ENCODE measurements around the gene ATP9A. TPM values are rescaled to one million over a fixed set of nuclear protein-coding genes. Genes with fewer than 3 reads are reported as not detected.

Gene ATP9A
- total and polyA plus RNA-seq, 10 of the 15 experiments (the other 5 are each of a cell fraction or from before 2014, with no cell fraction given), result 0.03 to 0.81 (median 0.14) TPM

- in situ Hi-C loops (cut with MboI), result no loop called here
- FAIRE-seq, result no peak
- TF ChIP-seq ZBTB4 (CRISPR knock-in tag; IDR thresholded peaks at IDR 0.05) (no peak), SMARCA5 (IDR thresholded peaks at IDR 0.05) (no peak), SUZ12 (IDR thresholded peaks at IDR 0.05; ENCODE audit: unreplicated experiment) (no peak), CEBPB (IDR thresholded peaks at IDR 0.05; ENCODE audit: borderline replicate concordance in 1 of 2, low read depth in 2 of 2, low read length in 2 of 2) (no peak), IRF5 (IDR thresholded peaks at IDR 0.05; ENCODE audit: borderline replicate concordance) (no peak), POLR2A (IDR thresholded peaks at IDR 0.05; ENCODE audit: low read depth, low read length) (no peak), NR2C1 (IDR thresholded peaks at IDR 0.05) (no peak), NKRF (conservative IDR thresholded peaks at IDR 0.05) (no peak), USF1 (IDR thresholded peaks at IDR 0.05; ENCODE audit: borderline replicate concordance, extremely low read length, insufficient read depth, low read depth, low read length) (no peak), CHD1 (IDR thresholded peaks at IDR 0.05; ENCODE audit: low read depth, low read length) (no peak), HSF1 (IDR thresholded peaks at IDR 0.05; ENCODE audit: low read depth, low read length) (no peak), BCLAF1 (IDR thresholded peaks at IDR 0.05) (no peak)
Observed at GRCh38 chr20:51811042-51811355, 42.8 kb upstream of the ATP9A start.

More at GRCh38 chr20:51811042-51811355, 42.8 kb upstream of the ATP9A start:
- Histone ChIP-seq H3K36me3 (ENCODE audit: control insufficient read depth in 2 of 2, insufficient read depth in 2 of 2, low read length in 1 of 2) (no peaks in the 10 kb centered on the region), H3K27ac (ENCODE audit: control insufficient read depth, insufficient read depth) (no peak overlapping the region), H2AFZ (ENCODE audit: control insufficient read depth, low read depth, low read length) (no peak overlapping the region), H3K9ac (ENCODE audit: control insufficient read depth, insufficient read depth, low read length) (no peak overlapping the region), H4K20me1 (ENCODE audit: control insufficient read depth, insufficient read depth) (no peaks in the 10 kb centered on the region), H3K4me3 (no peak overlapping the region), H3K9me3 (replicated peaks; ENCODE audit: control insufficient read depth, insufficient read depth, low read length) (no peaks in the 10 kb centered on the region), H3K4me1 (ENCODE audit: control insufficient read depth, insufficient read depth, low read length) (no peaks in the 10 kb centered on the region), H3K27me3 (replicated peaks in 1 of 2; ENCODE audit: control insufficient read depth in 2 of 2, insufficient read depth in 2 of 2, low read length in 1 of 2) (no peaks in the 10 kb centered on the region; a peak in 1 of 4 replicates), H3K4me2 (ENCODE audit: control insufficient read depth, insufficient read depth) (no peak overlapping the region), H3K79me2 (ENCODE audit: control insufficient read depth, insufficient read depth, low read length) (no peaks in the 10 kb centered on the region)
- BruUV-seq (replicated peaks), result no TSS peak
- SMC1A ChIA-PET (ENCODE audit: uncharacterized antibody, unreplicated experiment), result no interaction called here
- RAD21 ChIA-PET (ENCODE audit: unreplicated experiment), result no interaction called here
- DNase-seq (ENCODE audit: low read depth, low spot score), result no peak
- ATAC-seq, result no peak
- POLR2A ChIA-PET, result no interaction called here
- 65% methylated on average over 3 of the region's 3 CpGs for WGBS (ENCODE audit: insufficient coverage, insufficient replicate concordance, low lambda C conversion rate, missing lambda C conversion rate)
- intact Hi-C loops (cut with micrococcal nuclease; ENCODE audit: unreplicated experiment), result no loop called here
- CTCF ChIA-PET, result no interaction called here

Data from GM12878 (cell line).